Mucosa of descending colon (tissue), 3 donors: ENCODE measurements around the gene PIEZO2. TPM values are rescaled to one million over a fixed set of nuclear protein-coding genes. Genes with fewer than 3 reads are reported as not detected.

Experiments
- ATAC-seq: fragments of 200-7000 bp; cut with Tn5 transposase; one replicate; pipeline ENCODE4 v1.9.1; 2020; ENCODE audit warnings: mild to moderate bottlenecking, moderate library complexity
- DNase-seq, 3 donors: peaks; one replicate each; pipeline ENCODE4 v3.0.0-alpha.2; 2020
- H3K36me3 ChIP-seq: fragments of 200-600 bp; one replicate; pipeline ENCODE4 v1.8.0; 2021; ENCODE audit warnings: low read depth, mild to moderate bottlenecking
- H3K4me1 ChIP-seq: fragments of 200-600 bp; one replicate; pipeline ENCODE4 v1.8.0; 2021; ENCODE audit warnings: low read depth, mild to moderate bottlenecking
- H3K4me3 ChIP-seq: fragments of 200-600 bp; one replicate; pipeline ENCODE4 v1.8.0; 2021; ENCODE audit warnings: mild to moderate bottlenecking
- H3K9me3 ChIP-seq: fragments of 200-600 bp; one replicate; pipeline ENCODE4 v1.8.0; 2021; ENCODE audit warnings: mild to moderate bottlenecking
- CTCF ChIP-seq: fragments of 200-600 bp; IDR thresholded peaks from one replicate; pipeline ENCODE4 v1.8.0; 2022; ENCODE audit warnings: antibody characterized with exemption, mild to moderate bottlenecking
- intact Hi-C, 2 donors: fragments of 100-400 bp; cut with DNase I in 1 of 2; cut with micrococcal nuclease in 1 of 2; formaldehyde crosslinking; loops; one replicate each; pipeline versions ENCODE4 v1.11.0 to v1.11.1; 2022; cut with DNase I, micrococcal nuclease
- total RNA-seq, 3 donors: library from RNA; stranded (reverse); fragmentation: NEBNext Ultra II Directional in 2 of 3; extraction: Animal tissue kit (Norgen Biotek cat#: 25700) in 2 of 3; gene quantifications; one replicate each; pipeline versions ENCODE4 v1.2.1 to v1.2.4, GENCODE V29; 2021 to 2023
- donor health status: DM: no; HTN: no; CAD: no; lungs with moderate emphysema.
- donor health status: DM: no; HTN: no; CAD: no.
- donor health status: DM: no; HTN: yes; CAD: no.

The PIEZO2 gene
- total RNA-seq, 3 donors from 2014 or later: 1.0 to 18.9 (median 1.4) TPM

GRCh38 chr18:10671441-10671840, 477.9 kb downstream of the PIEZO2 start:
- H3K4me1 ChIP-seq: no peaks in the 10 kb centered on the region
- intact Hi-C loops: no loop called here
- no peaks in the 10 kb centered on the region for H3K36me3 ChIP-seq
- H3K4me3 ChIP-seq: no peak overlapping the region
- no peaks in the 10 kb centered on the region for H3K9me3 ChIP-seq
- DNase-seq (no peak), ATAC-seq (no peak)
- TF ChIP-seq CTCF: no peak

- no peaks in the 10 kb centered on the region for H3K9me3 ChIP-seq
- intact Hi-C loops: no loop called here
- no peaks in the 10 kb centered on the region for H3K4me1 ChIP-seq
- no peaks in the 10 kb centered on the region for H3K36me3 ChIP-seq
- no peak overlapping the region for H3K4me3 ChIP-seq
- ATAC-seq (no peak), DNase-seq (no peak)
- no peak for TF ChIP-seq CTCF
These were observed 478.5 kb downstream of the PIEZO2 start for GRCh38 chr18:10670856-10671255.

GRCh38 chr18:10669441-10670100, 479.8 kb downstream of the PIEZO2 start:
- TF ChIP-seq CTCF: no peak
- Histone ChIP-seq H3K4me3 (no peak overlapping the region), H3K9me3 (no peaks in the 10 kb centered on the region), H3K36me3 (no peaks in the 10 kb centered on the region), H3K4me1 (no peaks in the 10 kb centered on the region)
- ATAC-seq: no peak
- no peak for DNase-seq
- intact Hi-C loops: no loop called here

GRCh38 chr18:10663750-10664149, 485.6 kb downstream of the PIEZO2 start:
- ATAC-seq (no peak), DNase-seq (no peak)
- Histone ChIP-seq H3K4me1 (no peaks in the 10 kb centered on the region), H3K9me3 (no peaks in the 10 kb centered on the region), H3K36me3 (no peaks in the 10 kb centered on the region), H3K4me3 (no peak overlapping the region)
- intact Hi-C loops: no loop called here
- no peak for TF ChIP-seq CTCF

GRCh38 chr18:10661317-10661716, 488.1 kb downstream of the PIEZO2 start:
- no peak for TF ChIP-seq CTCF
- H3K9me3 ChIP-seq: no peaks in the 10 kb centered on the region
- no peaks in the 10 kb centered on the region for H3K36me3 ChIP-seq
- ATAC-seq (no peak), DNase-seq (no peak)
- no peaks in the 10 kb centered on the region for H3K4me1 ChIP-seq
- no peak overlapping the region for H3K4me3 ChIP-seq
- intact Hi-C loops: no loop called here
